ENCODE measurements around the gene CLDN4. TPM values are rescaled to one million over a fixed set of nuclear protein-coding genes. Genes with fewer than 3 reads are reported as not detected.
"Not testable (repeated sequence)": the region's sequence is repeated elsewhere in the genome, so short reads cannot be mapped to it uniquely, and the experiment has no call there.

The CLDN4 gene
- total RNA-seq, 1 experiment from 2014 or later = 234 TPM

DNA sequence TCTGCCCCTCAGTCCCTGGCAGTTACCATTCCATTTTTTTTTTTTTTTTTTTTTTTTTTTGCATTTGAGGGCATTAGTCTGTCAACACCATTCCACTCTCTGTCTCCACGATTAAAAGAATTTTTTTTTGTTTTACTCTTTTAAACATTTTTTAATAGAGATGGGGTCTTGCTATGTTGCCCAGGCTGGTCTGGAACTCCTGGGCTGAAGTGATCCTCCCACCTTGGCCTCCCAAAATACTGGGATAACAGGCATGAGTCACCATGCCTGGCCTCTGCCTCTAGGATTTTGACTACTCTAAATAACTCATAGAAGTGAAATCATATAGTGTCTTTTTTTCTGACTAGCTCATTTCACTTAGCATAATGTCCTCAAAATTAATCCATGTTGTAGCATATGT, 44.2 kb upstream of the CLDN4 start:
- ChIA-PET RAD21 (ENCODE audit: low non-redundant PET in 1 of 2, low total read pairs in 2 of 2, uncharacterized antibody in 2 of 2, unreplicated experiment in 2 of 2) (no interaction called here), POLR2A (interaction anchor here (1.3 to 2.0 kb wide), 2 partner anchors 16 to 23 kb away, joined by 3 to 5 read pairs; partner anchors contain the start of gene CLDN3), CTCF (no interaction called here)
- peaks cover 4 to 9% of the 10 kb centered on the region in 2 experiments; a peak in 3 of 4 replicates for H3K4me1 ChIP-seq (ENCODE audit: control insufficient read depth in 1 of 2, insufficient read depth in 2 of 2, low read length in 2 of 2)
- intact Hi-C loops (cut with micrococcal nuclease) = no loop called here
- no peaks in the 10 kb centered on the region for H3K36me3 ChIP-seq (ENCODE audit: control insufficient read depth in 1 of 2, insufficient read depth in 2 of 2, low read length in 2 of 2)
- no peak overlapping the region for H3K4me3 ChIP-seq (replicated peaks in 1 of 2; ENCODE audit: low read depth in 1 of 2, low read length in 2 of 2)
- DNase-seq (ENCODE audit: low read depth, low spot score) (no peak), ATAC-seq (no peak)
- no peak overlapping the region for H3K9ac ChIP-seq (ENCODE audit: low read length)
- H3K79me2 ChIP-seq (ENCODE audit: insufficient read depth, low read length) = no peaks in the 10 kb centered on the region
- no peak for TF ChIP-seq EZH2 (IDR thresholded peaks at IDR 0.05)
- TF ChIP-seq ZNF274 (IDR thresholded peaks at IDR 0.05; ENCODE audit: low read depth, low read length) = no peak
- TF ChIP-seq YY1 (IDR thresholded peaks at IDR 0.05; ENCODE audit: extremely low read depth, insufficient replicate concordance, low read depth, low read length) = no peak
- H3K9me2 ChIP-seq (ENCODE audit: insufficient read depth) = no peaks in the 10 kb centered on the region
- no peaks in the 10 kb centered on the region for H3K9me3 ChIP-seq (ENCODE audit: control insufficient read depth in 1 of 2, insufficient read depth in 1 of 2, low read depth in 1 of 2, low read length in 2 of 2)
- no peaks in the 10 kb centered on the region for H3K27me3 ChIP-seq (ENCODE audit: insufficient read depth, low read length)
- BruUV-seq (replicated peaks) = no TSS peak
- H2AFZ ChIP-seq (ENCODE audit: low read depth, low read length, poor library complexity, severe bottlenecking) = no peak overlapping the region
- H4K20me1 ChIP-seq (ENCODE audit: insufficient read depth) = no peaks in the 10 kb centered on the region
- no peak overlapping the region for H3K4me2 ChIP-seq (ENCODE audit: low read length)
- no peak overlapping the region for H3K27ac ChIP-seq (ENCODE audit: low read depth, low read length)

DNA sequence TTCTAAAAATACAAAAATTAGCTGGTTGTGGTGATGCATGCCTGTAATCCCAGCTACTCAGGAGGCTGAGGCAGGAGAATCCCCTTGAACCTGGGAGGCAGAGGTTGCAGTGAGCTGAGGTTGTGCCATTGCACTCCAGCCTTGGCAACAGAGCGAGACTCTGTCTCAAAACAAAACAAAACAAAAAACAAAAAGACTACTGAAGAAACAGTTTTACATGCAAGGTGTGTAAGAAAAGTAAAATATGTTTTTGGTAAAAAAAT, 43.1 kb upstream of the CLDN4 start:
- not testable (repeated sequence) for ATAC-seq; H3K27me3 ChIP-seq (ENCODE audit: insufficient read depth, low read length)

More for the DNA sequence above, 43.1 kb upstream of the CLDN4 start:
- H2AFZ ChIP-seq (ENCODE audit: low read depth, low read length, poor library complexity, severe bottlenecking); H4K20me1 ChIP-seq (ENCODE audit: insufficient read depth); CTCF ChIA-PET; intact Hi-C loops (cut with micrococcal nuclease); DNase-seq (ENCODE audit: low read depth, low spot score); H3K36me3 ChIP-seq (ENCODE audit: control insufficient read depth in 1 of 2, insufficient read depth in 2 of 2, low read length in 2 of 2); H3K27ac ChIP-seq (ENCODE audit: low read depth, low read length); H3K9me3 ChIP-seq (ENCODE audit: control insufficient read depth in 1 of 2, insufficient read depth in 1 of 2, low read depth in 1 of 2, low read length in 2 of 2); H3K79me2 ChIP-seq (ENCODE audit: insufficient read depth, low read length); H3K4me3 ChIP-seq (replicated peaks in 1 of 2; ENCODE audit: low read depth in 1 of 2, low read length in 2 of 2); H3K9me2 ChIP-seq (ENCODE audit: insufficient read depth); H3K4me2 ChIP-seq (ENCODE audit: low read length); H3K9ac ChIP-seq (ENCODE audit: low read length); BruUV-seq (replicated peaks): not testable (repeated sequence)
- peaks cover 4 to 13% of the 10 kb centered on the region in 2 experiments; a peak in 3 of 4 replicates for H3K4me1 ChIP-seq (ENCODE audit: control insufficient read depth in 1 of 2, insufficient read depth in 2 of 2, low read length in 2 of 2)
- RAD21 ChIA-PET (ENCODE audit: low non-redundant PET in 1 of 2, low total read pairs in 2 of 2, uncharacterized antibody in 2 of 2, unreplicated experiment in 2 of 2) = interaction anchor here in 1 of 2 experiments (1.0 kb wide), 1 partner anchor 40 kb away, joined by 4 read pairs; no protein-coding TSS in a partner anchor
- POLR2A ChIA-PET = interaction anchor here (2.0 kb wide), 1 partner anchor 17 kb away, joined by 5 read pairs; the partner anchor contains the start of gene CLDN3

All from HCT116 (cell line).